Activated T-helper 1 cell treated with anti-CD3 and anti-CD28 coated beads, Interleukin-12 subunit alpha, Interleukin-12 subunit beta, Interleukin-2, Interleukin-4 antibody, amounts not matched to agents 30 ng/mL and 10 ng/mL and 1 ng/mL, durations not matched to agents 14 hours and 24 hours and 36 hours (primary cell): ENCODE results near the gene GNLY. TPM values are rescaled to one million over a fixed set of nuclear protein-coding genes. Genes with fewer than 3 reads are reported as not detected.

Experiments used
- DNase-seq: peaks from one replicate; pipeline ENCODE4 v3.0.0; 2021; ENCODE audit warnings: low spot score
- H3K27ac Mint-ChIP-seq: one replicate; pipeline ENCODE4 v1.8.0; 2021; ENCODE audit warnings: mild to moderate bottlenecking, mixed read lengths
- H3K27me3 Mint-ChIP-seq: one replicate; pipeline ENCODE4 v1.8.0; 2022; ENCODE audit warnings: mild to moderate bottlenecking, moderate library complexity, mixed read lengths; ENCODE audit not compliant: insufficient read depth
- H3K36me3 Mint-ChIP-seq: one replicate; pipeline ENCODE4 v1.8.0; 2021; ENCODE audit warnings: low read depth, mixed read lengths
- H3K4me1 Mint-ChIP-seq: one replicate; pipeline ENCODE4 v1.8.0; 2021; ENCODE audit warnings: low read depth, mixed read lengths
- H3K4me3 Mint-ChIP-seq: one replicate; pipeline ENCODE4 v1.8.0; 2021; ENCODE audit warnings: mild to moderate bottlenecking, moderate library complexity, mixed read lengths
- H3K9me3 Mint-ChIP-seq: one replicate; pipeline ENCODE4 v1.8.0; 2021; ENCODE audit warnings: mixed read lengths
- intact Hi-C: fragments of 100-400 bp; cut with micrococcal nuclease; formaldehyde crosslinking; loops from one replicate; pipeline ENCODE4 v1.15.1; 2024
- total RNA-seq: library from RNA; stranded (reverse); gene quantifications from 2 replicates; pipeline ENCODE4 v1.2.3, GENCODE V29; 2022

The GNLY gene
- total RNA-seq, 1 donor from 2014 or later, result 152 TPM

GRCh38 chr2:85681372-85681763, 12.8 kb upstream of the GNLY start:
- intact Hi-C loops, result loop anchor here (1.0 kb wide), 1 partner anchor 15 kb away; no protein-coding TSS in a partner anchor

GRCh38 chr2:85681776-85682175, 12.4 kb upstream of the GNLY start:
- intact Hi-C loops, result loop anchor here (1.0 kb wide), 1 partner anchor 15 kb away; no protein-coding TSS in a partner anchor
- Mint-ChIP-seq H3K4me1 (peaks cover 23% of the 10 kb centered on the region), H3K27ac (peak overlapping the region; percentile 90), H3K9me3 (no peaks in the 10 kb centered on the region), H3K36me3 (peaks cover 7% of the 10 kb centered on the region), H3K27me3 (peaks cover 3% of the 10 kb centered on the region), H3K4me3 (peak overlapping the region; percentile 77)
- no peak for DNase-seq

More at GRCh38 chr2:85681372-85681763, 12.8 kb upstream of the GNLY start:
- Mint-ChIP-seq H3K4me1 (peaks cover 23% of the 10 kb centered on the region), H3K36me3 (peaks cover 7% of the 10 kb centered on the region), H3K9me3 (no peaks in the 10 kb centered on the region), H3K4me3 (peak overlapping the region; percentile 77), H3K27me3 (peaks cover 2% of the 10 kb centered on the region), H3K27ac (peak overlapping the region; percentile 90)
- no peak for DNase-seq

- Mint-ChIP-seq H3K27ac (no peak overlapping the region), H3K27me3 (peaks cover 4% of the 10 kb centered on the region), H3K9me3 (no peaks in the 10 kb centered on the region), H3K36me3 (peaks cover 7% of the 10 kb centered on the region), H3K4me1 (peaks cover 23% of the 10 kb centered on the region), H3K4me3 (peak overlapping the region; percentile 77)
- no peak for DNase-seq
- intact Hi-C loops, result no loop called here
Observed at GRCh38 chr2:85682378-85682777, 11.8 kb upstream of the GNLY start.

DNA sequence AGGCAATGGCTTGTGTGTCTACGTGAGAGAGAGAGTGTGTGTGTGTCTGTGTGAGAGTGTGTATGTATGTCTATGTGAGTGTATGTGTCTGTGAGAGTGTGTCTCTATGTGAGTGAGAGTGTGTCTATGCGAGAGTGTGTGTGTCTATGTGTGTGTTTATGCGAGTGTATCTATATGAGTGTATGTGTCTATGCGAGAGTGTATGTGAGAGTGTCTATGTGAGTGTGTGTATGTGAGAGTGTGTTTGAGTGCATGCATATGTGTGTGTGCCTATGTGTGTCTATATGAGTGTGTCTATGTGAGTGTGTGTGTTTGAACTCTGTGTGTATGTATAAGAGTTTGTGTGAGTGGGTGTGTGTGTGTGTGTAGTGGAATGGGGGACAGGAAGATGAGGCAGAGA, 9.8 kb upstream of the GNLY start:
- Mint-ChIP-seq H3K4me3 (no peak overlapping the region), H3K27me3 (peaks cover 9% of the 10 kb centered on the region), H3K9me3 (no peaks in the 10 kb centered on the region), H3K4me1 (peaks cover 23% of the 10 kb centered on the region), H3K36me3 (peaks cover 7% of the 10 kb centered on the region), H3K27ac (no peak overlapping the region)
- intact Hi-C loops, result no loop called here
- no peak for DNase-seq

- Mint-ChIP-seq H3K27me3 (peaks cover 10% of the 10 kb centered on the region), H3K4me1 (peaks cover 23% of the 10 kb centered on the region), H3K27ac (no peak overlapping the region), H3K9me3 (no peaks in the 10 kb centered on the region), H3K36me3 (peaks cover 7% of the 10 kb centered on the region), H3K4me3 (no peak overlapping the region)
- intact Hi-C loops, result no loop called here
- no peak for DNase-seq
Observed at GRCh38 chr2:85684806-85685205, 9.4 kb upstream of the GNLY start.

- peaks cover 8% of the 10 kb centered on the region for H3K27me3 Mint-ChIP-seq
- H3K4me3 Mint-ChIP-seq, result no peak overlapping the region
- peaks cover 2% of the 10 kb centered on the region for H3K36me3 Mint-ChIP-seq
- DNase-seq, result no peak
- intact Hi-C loops, result no loop called here
- H3K9me3 Mint-ChIP-seq, result no peaks in the 10 kb centered on the region
- H3K4me1 Mint-ChIP-seq, result peaks cover 5% of the 10 kb centered on the region
- H3K27ac Mint-ChIP-seq, result no peak overlapping the region
Observed at GRCh38 chr2:85690932-85691331, 3.2 kb upstream of the GNLY start.

- intact Hi-C loops, result no loop called here
- no peaks in the 10 kb centered on the region for H3K9me3 Mint-ChIP-seq
- H3K27me3 Mint-ChIP-seq, result peaks cover 8% of the 10 kb centered on the region
- H3K4me3 Mint-ChIP-seq, result no peak overlapping the region
- peaks cover 4% of the 10 kb centered on the region for H3K36me3 Mint-ChIP-seq
- H3K4me1 Mint-ChIP-seq, result peaks cover 5% of the 10 kb centered on the region
- H3K27ac Mint-ChIP-seq, result no peak overlapping the region
- DNase-seq, result no peak
Observed at GRCh38 chr2:85692039-85692645, 2.0 kb upstream of the GNLY start.

GRCh38 chr2:85695121-85695520, 963 bp downstream of the GNLY start:
- Mint-ChIP-seq H3K9me3 (no peaks in the 10 kb centered on the region), H3K36me3 (peaks cover 4% of the 10 kb centered on the region), H3K4me1 (peaks cover 24% of the 10 kb centered on the region), H3K27ac (peak overlapping the region; percentile 48), H3K27me3 (peaks cover 2% of the 10 kb centered on the region), H3K4me3 (peak overlapping the region; percentile 26)
- DNase-seq, result no peak
- intact Hi-C loops, result no loop called here

DNA sequence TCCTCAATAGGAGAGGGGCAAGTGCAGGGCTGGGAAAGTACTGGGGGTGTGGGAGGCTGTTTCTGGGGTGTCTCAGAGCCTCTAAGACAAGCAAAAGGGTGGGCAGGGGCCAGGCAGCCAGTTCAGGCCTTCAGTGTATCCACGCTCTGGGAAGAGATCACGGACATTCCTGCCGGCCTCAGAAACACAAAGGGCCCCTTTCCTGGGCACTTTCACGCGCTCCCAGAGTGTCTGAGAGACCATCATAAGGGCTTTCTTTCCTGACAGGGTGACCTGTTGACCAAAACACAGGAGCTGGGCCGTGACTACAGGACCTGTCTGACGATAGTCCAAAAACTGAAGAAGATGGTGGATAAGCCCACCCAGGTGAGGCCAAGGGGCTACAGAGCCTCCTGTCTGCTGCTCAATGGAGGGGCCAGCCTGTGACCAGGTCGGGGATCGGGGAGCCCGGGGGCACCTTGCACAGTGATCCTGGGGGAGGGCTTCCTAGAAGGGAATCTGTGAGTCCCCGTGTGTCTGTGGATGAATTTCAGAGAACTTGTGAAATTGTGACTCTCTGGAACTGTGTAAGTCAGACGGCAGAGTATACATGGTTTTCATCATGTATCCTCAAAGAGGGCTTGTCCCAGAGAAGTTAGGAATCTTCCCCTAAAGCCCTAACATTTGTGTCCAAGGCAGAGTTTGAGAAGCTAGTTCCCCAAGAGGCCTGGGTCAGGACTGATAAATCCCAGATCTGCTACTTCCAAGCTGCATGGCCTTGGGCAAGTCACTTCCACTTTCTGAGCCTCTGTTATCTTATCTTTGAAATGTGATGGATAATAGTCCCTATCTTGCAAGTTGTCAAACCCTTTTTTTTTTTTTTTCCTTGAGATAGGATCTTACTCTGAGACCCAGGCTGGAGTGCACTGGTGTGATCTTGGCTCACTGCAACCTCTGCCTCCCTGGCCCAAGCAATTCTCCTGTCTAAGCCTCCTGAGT, 1.8 kb downstream of the GNLY start:
- DNase-seq, result no peak
- intact Hi-C loops, result loop anchor here (1.0 kb wide), 2 partner anchors 11 to 15 kb away; no protein-coding TSS in a partner anchor
- H3K27me3 Mint-ChIP-seq, result peaks cover 2% of the 10 kb centered on the region
- peaks cover 19% of the 10 kb centered on the region for H3K4me1 Mint-ChIP-seq
- peaks cover 2% of the 10 kb centered on the region for H3K36me3 Mint-ChIP-seq
- H3K9me3 Mint-ChIP-seq, result no peaks in the 10 kb centered on the region
- H3K27ac Mint-ChIP-seq, result peak overlapping the region; percentile 48
- H3K4me3 Mint-ChIP-seq, result peak overlapping the region; percentile 9

GRCh38 chr2:85697096-85697495, 2.9 kb downstream of the GNLY start:
- peak overlapping the region; percentile 9 for H3K4me3 Mint-ChIP-seq
- DNase-seq, result no peak

GRCh38 chr2:85697716-85698115, 3.6 kb downstream of the GNLY start:
- no peak overlapping the region for H3K4me3 Mint-ChIP-seq
- no peaks in the 10 kb centered on the region for H3K9me3 Mint-ChIP-seq
- intact Hi-C loops, result no loop called here
- DNase-seq, result no peak
- H3K27me3 Mint-ChIP-seq, result peaks cover 2% of the 10 kb centered on the region
- peak overlapping the region; percentile 7 for H3K27ac Mint-ChIP-seq
- peaks cover 2% of the 10 kb centered on the region for H3K36me3 Mint-ChIP-seq
- peaks cover 32% of the 10 kb centered on the region for H3K4me1 Mint-ChIP-seq

More at GRCh38 chr2:85697096-85697495, 2.9 kb downstream of the GNLY start:
- Mint-ChIP-seq H3K36me3 (peaks cover 2% of the 10 kb centered on the region), H3K9me3 (no peaks in the 10 kb centered on the region), H3K27ac (no peak overlapping the region), H3K4me1 (peaks cover 26% of the 10 kb centered on the region), H3K27me3 (peaks cover 2% of the 10 kb centered on the region)
- intact Hi-C loops, result no loop called here

DNA sequence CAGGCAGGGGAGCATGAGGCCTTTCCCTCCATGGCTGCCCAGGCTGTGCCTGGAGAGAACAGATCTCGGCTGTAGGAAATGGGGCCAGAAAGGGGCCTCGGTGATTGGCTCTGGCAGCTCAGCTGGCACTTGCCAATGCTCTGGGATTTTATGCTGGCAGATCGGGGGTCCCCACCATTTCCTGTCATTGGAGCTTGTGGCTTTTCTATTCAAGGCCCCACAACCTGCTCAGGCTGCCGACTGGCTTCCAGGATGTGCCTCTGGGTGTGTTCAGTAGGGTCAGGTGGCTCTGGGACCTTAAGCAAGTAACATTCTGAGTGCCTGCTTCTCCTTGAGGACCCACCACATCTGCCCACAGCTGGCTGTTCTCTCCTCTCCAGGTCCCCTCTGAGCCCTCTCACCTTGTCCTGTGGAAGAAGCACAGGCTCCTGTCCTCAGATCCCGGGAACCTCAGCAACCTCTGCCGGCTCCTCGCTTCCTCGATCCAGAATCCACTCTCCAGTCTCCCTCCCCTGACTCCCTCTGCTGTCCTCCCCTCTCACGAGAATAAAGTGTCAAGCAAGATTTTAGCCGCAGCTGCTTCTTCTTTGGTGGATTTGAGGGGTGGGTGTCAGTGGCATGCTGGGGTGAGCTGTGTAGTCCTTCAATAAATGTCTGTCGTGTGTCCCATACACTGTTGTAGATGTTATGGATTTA, 4.2 kb downstream of the GNLY start:
- intact Hi-C loops, result no loop called here
- no peak for DNase-seq
- Mint-ChIP-seq H3K9me3 (no peaks in the 10 kb centered on the region), H3K4me3 (peak overlapping the region; percentile 5), H3K4me1 (peaks cover 38% of the 10 kb centered on the region), H3K36me3 (peaks cover 2% of the 10 kb centered on the region), H3K27me3 (peaks cover 2% of the 10 kb centered on the region), H3K27ac (peak overlapping the region; percentile 64)
